HG02973 (cell line): ENCODE data around the gene SPNS1.
A peak's percentile ranks its signal among the peaks of the same experiment; 100 is the strongest.
"Not testable (repeated sequence)": the region's sequence is repeated elsewhere in the genome, so short reads cannot be mapped to it uniquely, and the experiment has no call there.

Source experiments
- ATAC-seq: cut with Tn5 transposase; IDR thresholded peaks from one replicate; pipeline ENCODE4 v1.9.1; 2021; ENCODE audit warnings: moderate library complexity; ENCODE audit not compliant: unreplicated experiment

SPNS1 gene

GRCh38 chr16:28951410-28951943 is 23.1 kb upstream of the SPNS1 start:
- no peak for ATAC-seq

DNA sequence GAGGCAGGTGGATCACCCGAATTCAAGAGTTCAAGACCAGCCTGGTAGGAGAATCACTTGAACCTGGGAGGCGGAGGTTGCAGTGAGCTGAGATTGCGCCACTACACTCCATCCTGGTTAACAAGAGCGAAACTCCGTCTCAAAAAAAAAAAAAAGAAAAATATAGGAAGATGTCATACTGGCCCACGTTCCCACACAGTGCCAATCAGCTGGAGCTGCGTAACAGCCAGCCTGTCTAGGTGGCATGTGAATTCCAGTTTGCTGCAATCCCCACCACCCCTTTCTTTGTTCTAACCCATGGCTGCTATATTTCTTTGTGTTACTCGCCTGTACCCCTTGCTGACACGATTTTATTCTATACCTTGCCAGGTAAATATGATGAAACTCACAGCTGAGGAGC is 16.4 kb upstream of the SPNS1 start:
- no peak for ATAC-seq

DNA sequence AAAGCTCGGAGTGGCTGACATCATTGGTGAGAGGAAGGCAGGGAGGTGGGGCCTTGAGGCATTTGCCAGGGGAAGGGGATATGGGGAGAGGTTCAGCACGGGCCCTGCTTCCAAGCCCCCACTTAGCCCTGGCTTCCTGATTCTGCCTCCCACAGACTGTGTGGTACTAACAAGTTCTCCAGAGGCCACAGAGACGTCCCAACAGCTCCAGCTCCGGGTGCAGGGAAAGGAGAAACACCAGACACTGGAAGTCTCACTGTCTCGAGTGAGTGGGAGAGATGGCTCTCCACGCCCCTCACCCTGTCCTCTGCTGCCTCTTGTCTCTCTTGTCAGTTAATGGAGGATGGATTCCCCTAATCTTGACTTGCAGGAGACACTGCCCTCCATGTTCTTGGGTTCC is 15.7 kb upstream of the SPNS1 start:
- ATAC-seq = no peak

DNA sequence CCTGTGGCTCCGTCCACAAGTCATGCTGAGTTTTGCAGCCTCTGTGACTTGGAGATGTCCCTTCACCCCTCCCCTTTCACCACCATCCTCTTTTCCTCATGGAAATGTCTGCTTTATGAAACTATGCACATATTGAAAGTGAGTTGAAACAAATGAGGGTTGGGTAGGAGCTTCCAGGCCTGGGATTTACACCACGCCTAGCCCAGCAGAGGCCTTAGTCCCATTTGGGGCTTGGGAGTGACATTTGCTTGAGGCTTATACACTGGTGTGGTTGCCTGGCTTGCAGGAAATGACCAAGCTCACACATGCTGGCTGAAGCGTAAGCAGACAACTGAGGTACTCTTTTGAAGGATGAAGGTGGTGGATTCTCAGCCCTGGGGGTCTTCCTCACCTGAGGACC is 10.5 kb upstream of the SPNS1 start:
- no peak for ATAC-seq

DNA sequence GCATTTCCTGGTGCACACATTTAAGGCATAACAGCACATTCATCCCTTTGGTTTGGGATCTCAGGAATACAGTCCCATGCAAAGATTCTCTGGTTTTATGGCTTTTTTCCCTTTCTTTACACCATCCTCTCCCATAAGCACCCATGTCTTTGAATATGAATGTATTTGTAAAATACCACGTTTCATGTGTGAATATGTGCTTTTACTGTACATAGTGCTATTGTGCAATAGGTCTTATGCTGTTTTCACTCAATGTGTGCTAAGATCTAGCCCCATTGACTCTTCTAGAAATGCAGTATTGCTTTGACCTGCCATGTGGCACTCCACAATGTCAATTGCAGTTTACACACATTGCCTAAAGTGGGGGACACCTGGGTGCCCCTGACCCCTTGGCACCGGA is 10.1 kb upstream of the SPNS1 start:
- no peak for ATAC-seq

GRCh38 chr16:28967156-28967555 is 7.4 kb upstream of the SPNS1 start:
- no peak for ATAC-seq

DNA sequence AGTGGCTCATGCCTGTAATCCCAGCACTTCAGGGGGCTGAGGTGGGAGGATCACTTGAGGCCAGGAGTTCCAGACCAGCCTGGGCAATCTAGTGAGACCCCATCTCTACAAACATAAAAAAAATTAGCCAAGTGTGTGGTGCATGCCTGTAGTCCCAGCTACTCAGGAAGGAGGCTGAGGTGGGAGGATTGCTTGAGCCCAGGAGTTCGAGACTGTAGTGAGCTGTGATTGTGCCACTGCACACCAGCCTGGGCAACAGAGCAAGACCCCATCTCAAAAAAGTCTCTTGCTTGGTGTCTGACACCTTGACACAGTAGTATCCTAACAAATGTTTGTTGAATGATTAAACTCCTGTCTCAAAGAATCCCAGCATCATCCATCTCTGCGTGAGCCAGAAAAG is 4.9 kb upstream of the SPNS1 start:
- not testable (repeated sequence) for ATAC-seq

DNA sequence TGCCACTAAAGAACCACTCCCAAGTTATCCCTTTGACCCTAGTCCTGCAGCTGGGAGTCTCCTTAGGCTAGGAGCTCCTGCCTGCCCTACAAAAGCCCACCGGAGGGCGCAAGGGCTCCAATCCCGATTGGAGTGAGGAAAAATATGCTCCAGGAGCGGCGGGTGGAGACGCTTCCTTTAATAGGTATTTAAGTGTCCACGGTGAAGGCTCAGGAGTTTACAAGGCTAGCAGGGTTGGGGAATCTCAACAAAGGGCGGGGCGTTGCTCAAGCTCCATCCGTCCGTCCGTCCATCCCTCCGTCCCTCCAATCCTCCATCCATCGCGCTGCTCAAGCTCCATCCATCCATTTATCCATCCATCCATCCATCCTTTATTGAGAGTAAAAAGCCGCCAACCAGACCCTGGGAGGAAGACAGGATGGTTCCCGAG is 556 bp upstream of the SPNS1 start:
- peak; percentile 11 for ATAC-seq

DNA sequence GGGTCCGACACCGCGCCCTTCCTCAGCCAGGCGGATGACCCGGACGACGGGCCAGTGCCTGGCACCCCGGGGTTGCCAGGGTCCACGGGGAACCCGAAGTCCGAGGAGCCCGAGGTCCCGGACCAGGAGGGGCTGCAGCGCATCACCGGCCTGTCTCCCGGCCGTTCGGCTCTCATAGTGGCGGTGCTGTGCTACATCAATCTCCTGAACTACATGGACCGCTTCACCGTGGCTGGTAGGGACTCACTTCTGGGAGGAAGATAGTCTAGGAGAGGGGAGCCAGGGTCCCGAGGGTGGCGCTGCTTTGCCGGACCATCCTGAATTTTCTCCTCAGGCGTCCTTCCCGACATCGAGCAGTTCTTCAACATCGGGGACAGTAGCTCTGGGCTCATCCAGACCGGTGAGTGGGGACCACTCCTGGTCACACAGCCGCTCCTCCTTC is 601 bp downstream of the SPNS1 start:
- ATAC-seq = no peak

- no peak for ATAC-seq
Measured at GRCh38 chr16:28977703-28978662, 3.4 kb downstream of the SPNS1 start.

DNA sequence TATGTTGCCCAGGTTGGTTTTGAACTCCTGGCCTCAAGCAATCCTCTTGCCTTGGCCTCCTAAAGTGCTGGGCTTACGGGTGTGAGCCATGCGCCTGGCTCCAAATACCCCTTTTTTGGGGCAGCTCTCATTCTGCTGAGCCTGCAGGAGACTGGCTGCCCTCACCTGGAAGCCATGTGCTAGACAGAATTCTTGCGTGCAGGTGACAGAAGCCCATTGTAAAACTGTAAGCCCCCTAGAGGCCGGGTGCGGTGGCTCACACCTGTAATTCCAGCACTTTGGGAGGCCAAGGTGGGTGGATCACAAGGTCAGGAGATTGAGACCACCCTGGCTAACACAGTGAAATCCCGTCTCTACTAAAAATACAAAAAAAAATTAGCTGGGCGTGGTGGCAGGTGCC is 5.8 kb downstream of the SPNS1 start:
- not testable (repeated sequence) for ATAC-seq

DNA sequence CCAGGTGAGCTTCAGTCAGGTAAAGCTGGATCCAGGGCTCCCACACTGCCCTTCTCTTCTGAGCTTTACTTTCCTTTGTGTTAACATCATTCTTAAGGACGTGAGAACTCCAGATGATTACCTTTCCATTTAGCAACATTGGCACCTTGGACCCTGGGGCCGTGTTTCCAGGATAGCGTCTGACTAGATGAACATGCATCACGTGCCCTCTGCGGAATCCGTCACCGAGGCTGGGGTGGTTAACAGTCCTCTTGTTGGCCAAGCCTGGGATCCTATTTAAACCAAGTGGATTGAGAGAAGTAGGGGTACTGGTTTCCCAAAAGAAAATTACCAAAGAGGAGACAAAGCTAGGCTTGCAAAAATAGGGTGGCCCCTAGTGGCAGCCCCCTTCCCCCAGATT is 6.4 kb downstream of the SPNS1 start:
- no peak for ATAC-seq

- ATAC-seq = no peak
Measured at GRCh38 chr16:28981517-28981916, 6.9 kb downstream of the SPNS1 start.

DNA sequence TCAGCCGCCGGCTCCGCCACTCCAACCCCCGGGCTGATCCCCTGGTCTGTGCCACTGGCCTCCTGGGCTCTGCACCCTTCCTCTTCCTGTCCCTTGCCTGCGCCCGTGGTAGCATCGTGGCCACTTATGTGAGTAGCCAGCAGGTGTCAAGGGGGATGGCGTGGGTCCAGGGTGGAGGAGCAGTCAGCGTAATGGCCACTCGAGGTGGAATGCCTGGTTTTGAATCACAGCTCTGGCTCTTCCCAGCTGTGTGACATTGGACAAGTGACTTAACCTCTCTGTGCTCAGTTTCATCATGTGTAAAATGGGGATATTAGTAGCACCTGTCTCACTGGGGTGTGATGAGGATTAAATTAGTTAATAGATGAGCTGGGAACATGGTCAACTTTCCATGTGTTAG is 7.8 kb downstream of the SPNS1 start:
- no peak for ATAC-seq

DNA sequence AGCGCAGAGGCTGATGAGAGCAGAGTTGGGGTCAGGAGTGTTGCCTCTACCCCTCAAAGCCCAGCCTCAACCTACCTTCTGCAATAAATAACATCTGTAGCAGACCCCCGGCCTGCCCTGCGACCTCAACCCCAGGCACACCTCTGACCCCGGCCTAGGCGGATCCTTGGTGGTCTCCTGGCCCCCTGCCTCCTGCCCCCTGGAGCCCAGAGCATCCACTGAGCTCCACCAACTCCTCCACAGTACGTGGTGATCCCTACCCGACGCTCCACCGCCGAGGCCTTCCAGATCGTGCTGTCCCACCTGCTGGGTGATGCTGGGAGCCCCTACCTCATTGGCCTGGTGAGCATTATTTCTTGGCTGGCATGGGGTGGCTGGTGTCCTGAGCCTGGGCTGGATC is 8.4 kb downstream of the SPNS1 start:
- no peak for ATAC-seq

DNA sequence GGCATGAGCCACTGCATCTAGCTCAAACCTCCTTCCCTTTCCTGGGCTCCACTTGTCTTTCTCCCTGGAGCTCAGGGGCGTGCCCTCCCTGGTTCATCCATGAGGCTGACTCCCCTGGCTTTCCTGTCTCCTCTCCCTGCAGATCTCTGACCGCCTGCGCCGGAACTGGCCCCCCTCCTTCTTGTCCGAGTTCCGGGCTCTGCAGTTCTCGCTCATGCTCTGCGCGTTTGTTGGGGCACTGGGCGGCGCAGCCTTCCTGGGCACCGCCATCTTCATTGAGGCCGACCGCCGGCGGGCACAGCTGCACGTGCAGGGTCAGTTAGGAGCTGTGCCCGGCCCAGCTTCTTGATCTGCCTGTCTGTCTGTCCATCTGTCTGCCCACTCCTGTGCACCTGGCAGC is 9.1 kb downstream of the SPNS1 start:
- no peak for ATAC-seq

GRCh38 chr16:28984091-28984490 is 9.5 kb downstream of the SPNS1 start:
- ATAC-seq = no peak

DNA sequence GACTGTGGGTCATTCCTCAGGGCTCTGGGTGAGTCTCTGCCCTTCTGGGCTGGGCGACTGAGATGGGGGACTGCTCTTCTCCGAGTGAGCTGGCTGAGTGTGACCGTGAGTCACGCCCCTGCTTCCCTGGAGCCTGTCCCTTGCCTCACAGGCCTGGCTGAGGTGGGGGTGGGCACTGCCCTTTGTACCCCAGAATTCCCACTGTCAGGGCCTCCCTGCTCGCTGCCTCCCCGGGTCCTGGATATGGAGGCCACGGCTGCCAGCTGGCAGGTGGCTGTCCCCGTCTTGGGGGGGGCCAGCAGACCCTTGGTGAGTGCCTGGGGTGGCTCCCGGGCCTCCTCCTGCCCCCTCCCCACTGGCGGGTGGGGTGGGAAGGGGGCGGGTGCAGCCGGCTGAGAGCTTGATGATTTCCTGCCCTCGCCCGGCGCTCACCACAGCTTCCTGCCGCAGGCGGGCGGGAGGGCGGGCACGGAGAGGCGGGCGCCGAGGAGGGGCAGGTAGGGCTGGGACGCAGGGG is 10.1 kb downstream of the SPNS1 start, which contains the start of gene LAT:
LAT (plus strand) TSS at position 434 of the 517 bp plus-strand sequence. CDS start 366 bp downstream, outside the sequence.
- ATAC-seq = no peak

DNA sequence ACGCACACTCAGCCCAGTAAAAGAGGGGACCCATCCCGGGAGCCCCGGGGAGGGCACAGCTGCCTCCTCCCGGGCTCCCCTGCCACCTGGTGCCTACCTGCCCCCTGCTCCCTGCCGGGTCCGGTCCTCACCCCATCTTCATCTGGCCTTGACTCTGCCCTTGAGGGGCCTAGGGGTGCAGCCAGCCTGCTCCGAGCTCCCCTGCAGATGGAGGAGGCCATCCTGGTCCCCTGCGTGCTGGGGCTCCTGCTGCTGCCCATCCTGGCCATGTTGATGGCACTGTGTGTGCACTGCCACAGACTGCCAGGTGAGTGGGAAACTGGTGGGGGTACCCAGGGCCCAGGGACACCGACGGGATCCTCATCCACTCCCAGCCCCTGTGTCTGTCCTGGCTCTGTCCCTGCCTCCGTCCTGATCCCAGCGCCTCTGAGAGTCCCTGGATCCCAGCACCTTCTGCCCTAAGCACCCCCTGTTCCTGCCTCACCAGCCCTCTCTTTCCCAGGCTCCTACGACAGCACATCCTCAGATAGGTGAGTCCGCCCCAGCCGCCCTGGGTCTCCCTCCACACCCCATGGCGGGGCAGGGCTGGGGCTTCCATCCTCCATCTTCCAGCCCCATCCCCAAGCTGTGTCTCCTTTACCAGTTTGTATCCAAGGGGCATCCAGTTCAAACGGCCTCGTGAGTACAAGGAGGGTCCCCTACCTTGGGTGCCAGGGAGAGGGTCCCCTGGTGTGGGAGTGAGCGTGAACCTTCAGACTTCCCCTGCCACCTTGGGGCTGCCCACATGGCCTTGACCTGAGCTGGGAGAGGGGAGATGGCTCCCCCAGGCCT is 10.8 kb downstream of the SPNS1 start:
- no peak for ATAC-seq

- ATAC-seq = no peak
Measured at GRCh38 chr16:28986046-28986445, 11.5 kb downstream of the SPNS1 start.

DNA sequence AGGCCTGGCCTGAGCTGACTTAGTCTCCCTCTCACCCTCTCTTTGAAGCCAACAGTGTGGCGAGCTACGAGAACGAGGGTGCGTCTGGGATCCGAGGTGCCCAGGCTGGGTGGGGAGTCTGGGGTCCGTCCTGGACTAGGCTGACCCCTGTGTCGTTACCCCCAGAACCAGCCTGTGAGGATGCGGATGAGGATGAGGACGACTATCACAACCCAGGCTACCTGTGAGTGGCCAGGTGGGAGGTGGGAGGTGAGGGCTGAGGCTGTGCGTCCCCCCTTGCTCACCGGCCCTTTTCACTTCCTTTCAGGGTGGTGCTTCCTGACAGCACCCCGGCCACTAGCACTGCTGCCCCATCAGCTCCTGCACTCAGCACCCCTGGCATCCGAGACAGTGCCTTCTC is 11.9 kb downstream of the SPNS1 start:
- no peak for ATAC-seq
